Stimulated activated CD8-positive, alpha-beta memory T cell treated with anti-CD3 and anti-CD28 coated beads, Interleukin-15, amount 100 ng/mL, for 48 hours (primary cell): Measurements from ENCODE around the gene RPGRIP1L.

Source experiments
- DNase-seq, 2 donors: peaks; one replicate each; pipeline ENCODE4 v3.0.0-alpha.2; 2020; ENCODE audit warnings: low read depth in 2 of 2

Gene RPGRIP1L

DNA sequence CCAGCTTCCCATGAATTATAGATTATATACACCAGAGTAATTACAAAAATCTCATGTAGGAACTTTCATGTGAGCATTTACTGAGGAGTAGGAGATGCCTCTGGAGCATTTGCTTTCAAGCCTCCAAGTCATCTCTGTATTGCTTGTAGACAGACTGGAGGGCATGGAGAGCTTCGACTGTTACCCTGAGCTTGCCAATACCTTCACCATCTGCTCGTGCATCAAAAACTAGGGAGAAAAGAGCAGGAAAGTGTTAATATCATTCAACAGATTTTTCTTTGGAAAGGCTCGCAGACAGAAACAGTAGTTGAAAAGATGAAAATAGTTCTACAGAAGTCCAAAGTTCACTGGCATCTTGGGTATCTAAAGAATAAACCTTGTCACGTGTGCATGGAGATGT lies 101.7 kb downstream of the RPGRIP1L start:
- DNase-seq = no peak

GRCh38 chr16:53600616-53601015 lies 103.0 kb downstream of the RPGRIP1L start:
- DNase-seq = no peak

DNA sequence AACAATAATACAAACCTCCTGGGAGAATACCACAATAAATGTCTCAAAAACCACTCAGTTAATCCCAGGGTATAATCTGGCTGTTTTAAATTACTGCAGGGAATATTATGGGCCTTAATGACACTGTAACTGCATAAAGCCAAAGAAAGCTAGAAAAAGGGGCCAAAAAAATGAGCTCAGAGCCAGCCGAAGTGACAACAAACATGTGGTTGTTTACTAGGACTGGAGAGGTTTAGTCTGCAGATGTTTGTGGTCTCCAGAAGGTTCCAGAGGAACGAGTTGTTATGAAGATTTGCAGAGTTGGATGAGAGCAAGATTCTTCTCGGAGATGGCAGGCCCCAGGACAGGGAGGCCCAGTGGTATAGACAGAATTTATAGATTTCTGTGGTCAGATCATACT lies 103.5 kb downstream of the RPGRIP1L start:
- DNase-seq = no peak

GRCh38 chr16:53599548-53599947 lies 104.1 kb downstream of the RPGRIP1L start:
- no peak for DNase-seq

- DNase-seq = no peak
These were observed 105.0 kb downstream of the RPGRIP1L start for GRCh38 chr16:53598511-53599275.

GRCh38 chr16:53597776-53598175 lies 105.9 kb downstream of the RPGRIP1L start:
- no peak for DNase-seq

- no peak for DNase-seq
These were observed 115.5 kb downstream of the RPGRIP1L start for GRCh38 chr16:53588081-53588648.

GRCh38 chr16:53583401-53583800 lies 120.3 kb downstream of the RPGRIP1L start:
- DNase-seq = no peak

GRCh38 chr16:53581784-53582183 lies 121.9 kb downstream of the RPGRIP1L start:
- no peak for DNase-seq

GRCh38 chr16:53580038-53580802 lies 123.4 kb downstream of the RPGRIP1L start:
- no peak for DNase-seq

DNA sequence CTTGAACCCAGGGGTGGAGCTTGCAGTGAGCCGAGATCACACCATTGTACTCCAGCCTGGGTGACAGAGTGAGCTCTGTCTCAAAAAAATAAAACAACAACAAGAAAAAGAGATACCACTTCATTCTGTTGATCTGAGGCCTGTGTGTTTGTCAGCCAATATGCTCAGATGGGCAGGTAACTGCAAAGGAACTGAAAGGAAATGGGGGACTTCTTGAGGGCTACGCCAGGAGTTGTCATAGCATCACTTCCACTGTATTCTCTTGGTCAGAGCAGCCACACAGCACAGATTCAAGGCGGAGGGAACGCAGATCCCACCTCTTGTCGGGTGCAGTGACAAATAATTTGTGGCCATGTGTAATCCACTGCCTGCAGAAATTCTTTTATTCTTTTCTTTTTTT lies 126.8 kb downstream of the RPGRIP1L start:
- DNase-seq = no peak

GRCh38 chr16:53576210-53576609 lies 127.4 kb downstream of the RPGRIP1L start:
- no peak for DNase-seq

- no peak for DNase-seq
These were observed 131.9 kb downstream of the RPGRIP1L start for GRCh38 chr16:53571763-53572162.

DNA sequence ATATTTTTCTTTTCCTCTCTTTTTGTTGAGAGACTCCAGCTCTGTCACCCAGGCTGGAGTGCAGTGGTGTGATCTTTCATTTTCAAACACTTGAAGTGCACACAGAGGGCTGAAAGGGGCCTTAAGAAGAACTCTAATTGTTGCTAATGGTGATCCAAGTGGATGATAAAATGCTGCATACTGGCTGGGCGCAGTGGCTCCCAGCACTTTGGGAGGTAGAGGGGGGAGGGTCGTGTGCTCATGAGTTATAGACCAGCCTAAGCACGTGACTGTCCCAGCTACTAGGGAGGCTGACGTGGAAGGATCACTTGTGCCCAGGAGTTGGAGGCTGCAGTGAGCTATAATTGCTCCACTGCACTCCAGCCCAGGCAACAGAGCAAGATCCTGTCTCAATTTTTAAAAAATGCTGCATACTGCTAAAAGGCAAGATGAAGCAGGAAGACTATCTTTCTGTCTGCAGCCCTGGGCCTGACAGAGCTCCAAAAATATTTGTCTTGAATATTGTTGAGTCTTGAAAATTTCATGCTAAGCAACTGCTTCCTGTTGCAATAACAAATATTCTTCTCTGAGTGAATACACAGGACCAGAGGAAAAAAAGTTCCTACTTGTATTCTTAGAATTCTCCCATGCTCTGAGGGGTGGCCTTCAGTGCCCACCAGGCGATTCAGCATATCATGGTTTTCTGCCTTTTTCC lies 137.0 kb downstream of the RPGRIP1L start:
- DNase-seq = no peak

DNA sequence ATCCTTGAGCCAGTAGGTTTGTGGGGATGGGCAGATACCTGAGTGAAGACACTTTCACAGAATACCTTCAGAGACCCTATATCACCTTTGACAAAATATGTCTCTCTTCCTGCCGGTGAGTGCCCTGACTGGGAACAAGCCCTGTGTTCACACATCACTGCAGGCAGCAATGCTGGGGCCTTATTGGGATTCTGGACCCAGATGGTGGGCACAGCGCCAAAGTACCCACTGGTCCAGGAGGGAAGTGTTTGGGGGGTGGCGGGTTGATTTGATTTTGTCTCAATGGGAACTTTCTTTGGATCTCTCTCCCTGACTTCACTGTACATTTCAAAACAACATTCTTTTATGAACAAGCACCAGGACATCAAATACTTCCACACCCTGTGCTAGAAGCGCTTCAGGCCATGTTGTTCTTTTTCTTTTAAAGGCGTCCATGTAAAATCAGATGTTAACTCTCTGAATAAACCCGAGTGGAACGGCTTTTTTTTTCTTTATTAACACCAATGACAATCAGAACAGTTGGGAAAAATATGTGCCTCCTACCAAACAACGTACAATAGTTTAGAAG lies 138.3 kb downstream of the RPGRIP1L start:
- no peak for DNase-seq

DNA sequence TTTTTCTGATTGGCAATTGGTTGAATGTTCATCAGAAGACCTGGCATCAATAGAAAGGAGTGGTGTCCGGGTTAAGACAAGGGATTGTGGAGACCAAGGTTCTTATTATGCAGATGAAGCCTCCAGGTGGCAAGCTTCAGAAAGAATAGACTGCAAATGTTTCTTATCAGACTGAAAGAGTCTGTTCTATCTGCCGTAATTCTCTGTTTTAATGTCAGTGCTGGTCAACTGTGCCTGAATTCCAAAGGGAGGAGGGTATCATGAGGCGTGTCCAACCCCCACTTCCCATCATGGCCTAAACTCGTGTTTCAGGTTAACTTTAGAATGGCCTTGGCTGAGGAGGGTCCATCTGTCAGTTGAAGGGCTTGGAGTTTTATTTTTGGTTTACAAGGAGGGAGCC lies 140.2 kb downstream of the RPGRIP1L start:
- DNase-seq = no peak

- DNase-seq = no peak
These were observed 142.4 kb downstream of the RPGRIP1L start for GRCh38 chr16:53561101-53561888.

DNA sequence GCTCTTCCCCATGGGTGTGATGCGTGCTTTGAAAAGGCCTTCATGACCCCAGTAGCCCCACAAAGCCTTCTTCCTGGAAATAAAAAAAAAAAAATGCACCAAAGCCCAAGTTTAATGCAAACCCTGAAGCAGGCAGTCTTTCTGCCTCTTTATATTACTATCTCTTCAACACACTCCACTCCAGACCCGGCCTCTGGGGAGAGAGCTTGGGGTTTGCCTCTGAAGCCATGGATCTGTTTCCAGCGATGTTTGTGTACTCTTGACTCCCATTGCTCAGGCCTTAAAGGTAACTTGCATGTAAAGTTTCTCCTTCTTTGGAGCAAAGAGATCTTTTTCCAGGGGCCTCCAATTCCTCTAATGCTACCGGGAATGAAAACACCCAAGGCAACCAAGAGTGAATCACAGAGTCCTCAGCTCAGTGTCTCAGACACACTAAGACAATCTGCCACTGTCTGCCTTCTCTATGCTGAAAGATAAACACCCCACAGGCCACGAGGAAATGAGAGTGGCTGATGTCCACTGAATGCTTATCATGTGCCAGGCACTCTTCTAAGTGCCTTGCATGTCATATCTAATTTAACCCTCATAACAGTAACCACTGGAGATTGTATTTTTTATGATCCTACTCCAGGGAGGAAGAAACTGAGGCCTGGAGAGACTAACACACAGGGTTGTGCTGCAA lies 144.2 kb downstream of the RPGRIP1L start:
- no peak for DNase-seq

GRCh38 chr16:53558710-53559109 lies 144.9 kb downstream of the RPGRIP1L start:
- no peak for DNase-seq

GRCh38 chr16:53556521-53556920 lies 147.1 kb downstream of the RPGRIP1L start:
- DNase-seq = no peak
